GM12878 (cell line): ENCODE data around the gene CRYZL1. TPM values are rescaled to one million over a fixed set of nuclear protein-coding genes. Genes with fewer than 3 reads are reported as not detected.

ENCODE experiments used
- ATAC-seq: fragments of 200-7000 bp; cut with Tn5 transposase; 3 replicates; pipeline ENCODE4 v1.9.1; 2020; ENCODE audit warnings: mild to moderate bottlenecking, moderate library complexity
- BruUV-seq: library from RNA; stranded (reverse); fragments of 400-500 nt; replicated peaks from 2 replicates; lab custom pipeline; 2021; lab: Mats Ljungman, UMichigan
- CTCF ChIA-PET: fragments of 300-600 bp; sonication (Branson Sonifier 250); formaldehyde crosslinking; extraction: SDS; loops from one replicate; lab custom pipeline; 2021; ENCODE audit warnings: inconsistent platforms; lab: Yijun Ruan, JAX
- POLR2A ChIA-PET: fragments of 350-600 bp; formaldehyde crosslinking; extraction: SDS; loops from one replicate; lab custom pipeline; 2021; ENCODE audit warnings: inconsistent platforms; lab: Charles Lee
- RAD21 ChIA-PET: fragments of 300-600 bp; sonication (Branson Sonifier 250); formaldehyde crosslinking; loops from one replicate; lab custom pipeline; 2023; ENCODE audit warnings: antibody characterized with exemption; ENCODE audit not compliant: unreplicated experiment; lab: Charles Lee
- SMC1A ChIA-PET: fragments of 300-600 bp; sonication (Branson Sonifier 250); formaldehyde crosslinking; loops from one replicate; lab custom pipeline; 2023; ENCODE audit not compliant: unreplicated experiment, uncharacterized antibody; lab: Charles Lee
- DNase-seq: peaks from one replicate; pipeline ENCODE4 v3.0.0-alpha.2; 2011; ENCODE audit warnings: low read depth, low spot score
- FAIRE-seq: peaks from 3 replicates; lab custom pipeline; 2011; peaks lifted over from hg19 to GRCh38; lab: Jason Lieb, UNC
- H2AFZ ChIP-seq: 2 replicates; pipeline ENCODE4 v1.6.0; 2011; ENCODE audit warnings: low read depth, low read length, control low read depth; ENCODE audit not compliant: control insufficient read depth
- H3K27ac ChIP-seq: 2 replicates; pipeline ENCODE4 v1.5.1; 2011; ENCODE audit warnings: control low read depth; ENCODE audit not compliant: control insufficient read depth, insufficient read depth
- H3K27me3 ChIP-seq, 2 experiments: replicated peaks in 1 of 2; 2 replicates each; pipeline versions ENCODE4 v1.6.0 to v1.6.1; 2011; ENCODE audit warnings: low read length in 1 of 2; ENCODE audit not compliant: control insufficient read depth in 2 of 2, insufficient read depth in 2 of 2
- H3K36me3 ChIP-seq, 2 experiments: 2 replicates each; pipeline ENCODE4 v1.5.1; 2011; ENCODE audit warnings: low read length in 1 of 2; ENCODE audit not compliant: control insufficient read depth in 2 of 2, insufficient read depth in 2 of 2
- H3K4me1 ChIP-seq: 2 replicates; pipeline ENCODE4 v1.6.1; 2011; ENCODE audit warnings: mild to moderate bottlenecking, low read length, moderate library complexity, mixed read lengths; ENCODE audit not compliant: control insufficient read depth, insufficient read depth
- H3K4me2 ChIP-seq: 2 replicates; pipeline ENCODE4 v1.6.0; 2011; ENCODE audit warnings: control low read depth; ENCODE audit not compliant: control insufficient read depth, insufficient read depth
- H3K4me3 ChIP-seq: fragments of 200-600 bp; sonication (generic); 2 replicates; pipeline ENCODE4 v1.5.1; 2016
- H3K79me2 ChIP-seq: 2 replicates; pipeline ENCODE4 v1.6.0; 2011; ENCODE audit warnings: low read length; ENCODE audit not compliant: control insufficient read depth, insufficient read depth
- H3K9ac ChIP-seq: 2 replicates; pipeline ENCODE4 v1.8.0; 2011; ENCODE audit warnings: low read length, control low read depth, mixed read lengths; ENCODE audit not compliant: control insufficient read depth, insufficient read depth
- H3K9me3 ChIP-seq: replicated peaks from 3 replicates; pipeline ENCODE4 v1.5.1; 2011; ENCODE audit warnings: mild to moderate bottlenecking, low read length; ENCODE audit not compliant: control insufficient read depth, insufficient read depth
- H4K20me1 ChIP-seq: 2 replicates; pipeline ENCODE4 v1.6.0; 2011; ENCODE audit not compliant: control insufficient read depth, insufficient read depth
- CEBPZ ChIP-seq: fragments of 150-350 bp; IDR thresholded peaks from 2 replicates; pipeline ENCODE4 v1.6.1; 2016; ENCODE audit warnings: low read depth, low read length
- JUND ChIP-seq: IDR thresholded peaks from 2 replicates; pipeline ENCODE4 v1.6.1; 2012; ENCODE audit warnings: low read depth, mild to moderate bottlenecking, low read length, improper control_type of control experiment, moderate library complexity
- NBN ChIP-seq: fragments of 450-650 bp; IDR thresholded peaks from 2 replicates; pipeline ENCODE4 v1.6.1; 2016
- NFYB ChIP-seq: IDR thresholded peaks from 2 replicates; pipeline ENCODE4 v1.6.1; 2011; ENCODE audit warnings: low read depth, mild to moderate bottlenecking, low read length, improper control_type of control experiment, moderate library complexity; ENCODE audit not compliant: insufficient read depth
- NRF1 ChIP-seq: conservative IDR thresholded peaks from 2 replicates; pipeline ENCODE4 v1.6.1; 2011; ENCODE audit warnings: mild to moderate bottlenecking, low read depth, low read length, improper control_type of control experiment
- RB1 ChIP-seq: fragments of 450-650 bp; formaldehyde crosslinking; IDR thresholded peaks from 2 replicates; pipeline ENCODE4 v1.6.1; 2017; ENCODE audit warnings: mild to moderate bottlenecking, borderline replicate concordance
- SUPT20H ChIP-seq: IDR thresholded peaks from 2 replicates; pipeline ENCODE4 v1.6.1; 2011; ENCODE audit warnings: low read depth, mild to moderate bottlenecking, low read length, moderate library complexity, borderline replicate concordance; ENCODE audit not compliant: control insufficient read depth
- ZNF217 ChIP-seq: fragments of 450-650 bp; IDR thresholded peaks from 2 replicates; pipeline ENCODE4 v1.6.1; 2017; ENCODE audit warnings: antibody characterized with exemption, mild to moderate bottlenecking
- WGBS: methylation state at CpG from one replicate; pipeline ENCODE4 v1.1.6; 2016; ENCODE audit warnings: low lambda C conversion rate; ENCODE audit not compliant: insufficient replicate concordance, insufficient coverage; ENCODE audit errors: missing lambda C conversion rate; 5-methylcytosine and 5-hydroxymethylcytosine counted together
- in situ Hi-C: fragments of 300-500 bp; cut with MboI; formaldehyde crosslinking; loops from 9 replicates; pipeline ENCODE4 v1.14.3; 2018; ENCODE audit warnings: mixed read lengths
- intact Hi-C: fragments of 100-400 bp; cut with micrococcal nuclease; formaldehyde crosslinking; loops from one replicate; pipeline ENCODE4 v1.14.2; 2022; ENCODE audit not compliant: unreplicated experiment
- polyA plus RNA-seq, 11 experiments: library from polyadenylated mRNA; depleted of rRNA in 4 of 11; unstranded in 6 of 11; stranded (reverse) in 5 of 11; fragments of >200 nt; fragmentation: Nextera tagmentation in 4 of 11; fragmentation: Illumina TruSeq in 1 of 11; extraction: Ambion mirVana in 4 of 11; extraction: Trizol in 1 of 11; gene quantifications; 1 replicate in 1 of 11; 2 replicates in 10 of 11; pipeline versions ENCODE4 v1.2.1 to v1.2.3, GENCODE V29; 2011 to 2016; ENCODE audit warnings: inconsistent platforms in 2 of 11, missing spikeins in 2 of 11, low read depth in 1 of 11
- total RNA-seq, 4 experiments: library from RNA; depleted of rRNA in 3 of 4; stranded (reverse); fragments of >200 nt in 3 of 4; fragmentation: Illumina TruSeq in 1 of 4; extraction: Trizol in 1 of 4; gene quantifications; 2 replicates each; pipeline versions ENCODE4 v1.2.1 to v1.2.3, GENCODE V29; 2013 to 2021

The CRYZL1 gene
- total and polyA plus RNA-seq, 10 of the 15 experiments (the other 5 are each of a cell fraction or from before 2014, with no cell fraction given): 14.3 to 72.4 (median 30.7) TPM

DNA sequence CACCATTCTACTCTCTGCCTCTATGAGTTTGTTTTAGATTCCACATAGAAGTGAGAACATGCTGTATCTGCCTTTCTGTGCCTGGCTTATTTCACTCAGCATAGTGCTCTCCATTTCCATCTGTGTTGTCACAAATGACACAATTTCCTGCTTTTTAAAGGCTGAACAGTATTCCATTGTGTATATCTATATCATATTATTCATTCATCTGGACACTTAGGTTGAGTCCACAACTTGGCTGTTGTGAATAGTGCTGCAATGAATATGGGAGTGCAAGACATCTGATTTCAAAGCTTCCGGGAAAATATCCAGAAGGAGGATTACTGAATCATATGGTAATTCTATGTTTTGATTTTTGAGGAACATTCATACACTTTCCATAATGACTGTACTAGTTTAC, 33.0 kb downstream of the CRYZL1 start:
- FAIRE-seq: no peak
- TF ChIP-seq NRF1 (no peak), ZNF217 (no peak), RB1 (no peak), JUND (no peak), NFYB (no peak), NBN (no peak), SUPT20H (no peak), CEBPZ (no peak)
- Histone ChIP-seq H4K20me1 (no peaks in the 10 kb centered on the region), H3K9me3 (no peaks in the 10 kb centered on the region), H3K27ac (no peak overlapping the region), H2AFZ (no peak overlapping the region), H3K36me3 (0 out of 4 replicates have a peak, but pooled peaks cover 0 to 5% of the 10 kb centered on the region in 2 experiments), H3K79me2 (no peaks in the 10 kb centered on the region), H3K4me2 (no peak overlapping the region), H3K27me3 (no peaks in the 10 kb centered on the region), H3K4me3 (no peak overlapping the region), H3K9ac (no peak overlapping the region), H3K4me1 (no peaks in the 10 kb centered on the region)
- BruUV-seq: no TSS peak
- DNase-seq: no peak
- SMC1A ChIA-PET: interaction anchor here (0.7 to 2.3 kb wide), 3 partner anchors 8 to 51 kb away, joined by 3 to 8 read pairs (median 4); no protein-coding TSS in a partner anchor
- 54% methylated on average over 1 of the region's 1 CpG for WGBS
- RAD21 ChIA-PET: interaction anchor here (1.4 kb wide), 1 partner anchor 20 kb away, joined by 4 read pairs; the partner anchor contains the start of gene DONSON
- POLR2A ChIA-PET: no interaction called here
- in situ Hi-C loops (no loop called here), intact Hi-C loops (no loop called here)
- CTCF ChIA-PET: interaction anchor here (0.7 to 0.9 kb wide), 2 partner anchors 89 to 145 kb away, joined by 3 read pairs; no protein-coding TSS in a partner anchor
- ATAC-seq: no peak
